ENCODE measurements around the gene EML1. TPM values are rescaled to one million over a fixed set of nuclear protein-coding genes. Genes with fewer than 3 reads are reported as not detected.

Gene EML1
- total RNA-seq, 2 experiments from 2014 or later: not detected

- Histone ChIP-seq H2AFZ (ENCODE audit: low read length) (no peak overlapping the region), H4K20me1 (ENCODE audit: insufficient read depth, low read length) (no peaks in the 10 kb centered on the region), H3K36me3 (ENCODE audit: insufficient read depth, low read length) (no peaks in the 10 kb centered on the region), H3K79me2 (ENCODE audit: insufficient read depth, low read depth, low read length) (no peaks in the 10 kb centered on the region), H3K9me3 (ENCODE audit: low read length) (no peaks in the 10 kb centered on the region; the same call in 1 of the 2 replicates), H3K4me3 (ENCODE audit: low read depth, low read length, poor library complexity, severe bottlenecking) (no peak overlapping the region), H3K9me2 (ENCODE audit: insufficient read depth, low read length) (no peaks in the 10 kb centered on the region), H3K4me2 (ENCODE audit: low read length) (no peak overlapping the region), H3K27ac (ENCODE audit: low read depth, low read length, poor library complexity, severe bottlenecking) (no peak overlapping the region), H3K4me1 (ENCODE audit: insufficient read depth, low read length, poor library complexity, severe bottlenecking) (no peaks in the 10 kb centered on the region)
- ChIA-PET POLR2A (no interaction called here), CTCF (ENCODE audit: unreplicated experiment) (interaction anchor here (0.6 kb wide), 1 partner anchor 67 kb away, joined by 3 read pairs; no protein-coding TSS in a partner anchor)
- intact Hi-C loops (cut with micrococcal nuclease; ENCODE audit: unreplicated experiment): no loop called here
- DNase-seq (ENCODE audit: low spot score): no peak
- no peak for TF ChIP-seq EZH2phosphoT487 (IDR thresholded peaks at IDR 0.05; ENCODE audit: borderline replicate concordance, low read depth, low read length)
- TF ChIP-seq CTCF (conservative IDR thresholded peaks at IDR 0.05; ENCODE audit: low read length): no peak
- BruUV-seq (replicated peaks): no TSS peak
Measured at GRCh38 chr14:99841436-99842071, 48.3 kb downstream of the EML1 start.

GRCh38 chr14:99842141-99842540, 48.9 kb downstream of the EML1 start:
- Histone ChIP-seq H2AFZ (ENCODE audit: low read length) (no peak overlapping the region), H3K9me3 (ENCODE audit: low read length) (no peaks in the 10 kb centered on the region; the same call in 1 of the 2 replicates), H4K20me1 (ENCODE audit: insufficient read depth, low read length) (no peaks in the 10 kb centered on the region), H3K79me2 (ENCODE audit: insufficient read depth, low read depth, low read length) (no peaks in the 10 kb centered on the region), H3K4me1 (ENCODE audit: insufficient read depth, low read length, poor library complexity, severe bottlenecking) (no peaks in the 10 kb centered on the region), H3K9me2 (ENCODE audit: insufficient read depth, low read length) (no peaks in the 10 kb centered on the region), H3K27ac (ENCODE audit: low read depth, low read length, poor library complexity, severe bottlenecking) (no peak overlapping the region), H3K36me3 (ENCODE audit: insufficient read depth, low read length) (no peaks in the 10 kb centered on the region), H3K4me2 (ENCODE audit: low read length) (no peak overlapping the region), H3K4me3 (ENCODE audit: low read depth, low read length, poor library complexity, severe bottlenecking) (no peak overlapping the region)
- ChIA-PET POLR2A (no interaction called here), CTCF (ENCODE audit: unreplicated experiment) (interaction anchor here (0.6 kb wide), 1 partner anchor 67 kb away, joined by 3 read pairs; no protein-coding TSS in a partner anchor)
- DNase-seq (ENCODE audit: low spot score): no peak
- intact Hi-C loops (cut with micrococcal nuclease; ENCODE audit: unreplicated experiment): no loop called here
- TF ChIP-seq EZH2phosphoT487 (IDR thresholded peaks at IDR 0.05; ENCODE audit: borderline replicate concordance, low read depth, low read length) (no peak), CTCF (conservative IDR thresholded peaks at IDR 0.05; ENCODE audit: low read length) (no peak)
- BruUV-seq (replicated peaks): no TSS peak

GRCh38 chr14:99846808-99847207, 53.6 kb downstream of the EML1 start:
- Histone ChIP-seq H3K27ac (ENCODE audit: low read depth, low read length, poor library complexity, severe bottlenecking) (no peak overlapping the region), H3K4me2 (ENCODE audit: low read length) (no peak overlapping the region), H3K79me2 (ENCODE audit: insufficient read depth, low read depth, low read length) (no peaks in the 10 kb centered on the region), H3K4me1 (ENCODE audit: insufficient read depth, low read length, poor library complexity, severe bottlenecking) (no peaks in the 10 kb centered on the region), H4K20me1 (ENCODE audit: insufficient read depth, low read length) (no peaks in the 10 kb centered on the region), H3K36me3 (ENCODE audit: insufficient read depth, low read length) (no peaks in the 10 kb centered on the region), H3K9me3 (ENCODE audit: low read length) (no peaks in the 10 kb centered on the region; the same call in 1 of the 2 replicates), H2AFZ (ENCODE audit: low read length) (no peak overlapping the region), H3K9me2 (ENCODE audit: insufficient read depth, low read length) (no peaks in the 10 kb centered on the region), H3K4me3 (ENCODE audit: low read depth, low read length, poor library complexity, severe bottlenecking) (no peak overlapping the region)
- TF ChIP-seq EZH2phosphoT487 (IDR thresholded peaks at IDR 0.05; ENCODE audit: borderline replicate concordance, low read depth, low read length) (no peak), CTCF (conservative IDR thresholded peaks at IDR 0.05; ENCODE audit: low read length) (no peak)
- intact Hi-C loops (cut with micrococcal nuclease; ENCODE audit: unreplicated experiment): no loop called here
- ChIA-PET CTCF (ENCODE audit: unreplicated experiment) (no interaction called here), POLR2A (interaction anchor here (0.5 to 1.0 kb wide), 5 partner anchors 10 to 538 kb away, joined by 3 to 5 read pairs (median 3); no protein-coding TSS in a partner anchor)
- DNase-seq (ENCODE audit: low spot score): no peak
- BruUV-seq (replicated peaks): no TSS peak
